BLaER1 (cell line): ENCODE results near the gene FLAD1.
A peak's percentile ranks its signal among the peaks of the same experiment; 100 is the strongest.

Experiments
- H3K27ac ChIP-seq: shearing (Covaris generic); formaldehyde crosslinking; 2 replicates; pipeline ENCODE4 v1.8.1; 2022
- H3K27me3 ChIP-seq: shearing (Covaris generic); formaldehyde crosslinking; 2 replicates; pipeline ENCODE4 v1.8.1; 2022
- H3K36me3 ChIP-seq: shearing (Covaris generic); formaldehyde crosslinking; 2 replicates; pipeline ENCODE4 v1.8.1; 2022
- H3K4me1 ChIP-seq: shearing (Covaris generic); formaldehyde crosslinking; 2 replicates; pipeline ENCODE4 v1.8.1; 2022
- H3K4me2 ChIP-seq: shearing (Covaris generic); formaldehyde crosslinking; 2 replicates; pipeline ENCODE4 v1.8.1; 2022
- H3K4me3 ChIP-seq: shearing (Covaris generic); formaldehyde crosslinking; 2 replicates; pipeline ENCODE4 v1.8.1; 2022
- H3K9ac ChIP-seq: shearing (Covaris generic); formaldehyde crosslinking; 2 replicates; pipeline ENCODE4 v1.8.1; 2022
- H3K9me3 ChIP-seq: shearing (Covaris generic); formaldehyde crosslinking; 2 replicates; pipeline ENCODE4 v1.8.1; 2022
- H4K20me1 ChIP-seq: shearing (Covaris generic); formaldehyde crosslinking; 2 replicates; pipeline ENCODE4 v1.8.1; 2022
- Cebpa-rat ChIP-seq: shearing (Covaris generic); IDR thresholded peaks from 2 replicates; pipeline ENCODE4 v1.8.1; 2022

The FLAD1 gene

GRCh38 chr1:155008015-155008941 lies 25.1 kb downstream of the FLAD1 start:
- TF ChIP-seq Cebpa-rat, result no peak
- H4K20me1 ChIP-seq, result peaks cover 29% of the 10 kb centered on the region; the same call in 1 of the 2 replicates
- peak overlapping the region; percentile 95; the same call in 1 of the 2 replicates for H3K4me3 ChIP-seq
- peaks cover 92% of the 10 kb centered on the region for H3K4me1 ChIP-seq
- H3K4me2 ChIP-seq, result peak overlapping the region; percentile 100
- peak overlapping the region; percentile 98 for H3K27ac ChIP-seq
- peak overlapping the region; percentile 71 for H3K9ac ChIP-seq
- H3K27me3 ChIP-seq, result no peaks in the 10 kb centered on the region
- no peaks in the 10 kb centered on the region for H3K9me3 ChIP-seq
- H3K36me3 ChIP-seq, result peaks cover 5% of the 10 kb centered on the region

DNA sequence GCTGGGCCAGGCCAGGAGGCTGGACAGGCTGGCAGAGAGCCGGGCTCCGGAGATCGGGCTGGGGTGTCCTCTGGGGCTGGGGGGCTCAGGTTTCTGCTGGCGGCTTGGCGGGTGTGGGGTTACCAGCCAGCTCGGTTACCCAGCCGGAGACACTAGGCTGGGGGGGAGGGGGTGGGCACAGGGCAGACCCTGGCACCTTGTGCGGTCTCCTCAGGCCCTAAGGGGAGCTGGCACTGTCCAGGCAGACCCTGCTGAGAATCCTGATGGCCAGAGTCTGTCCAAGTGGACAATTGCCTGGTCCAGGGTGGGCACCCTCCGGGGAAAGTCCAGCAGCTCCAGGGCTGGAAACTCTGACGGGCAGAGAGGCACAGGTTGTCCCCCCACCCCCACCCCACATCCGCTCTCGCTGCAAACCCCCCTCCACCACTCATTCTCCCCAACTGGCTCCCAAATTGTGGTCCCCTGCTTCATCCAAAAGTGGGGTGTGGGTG lies 26.1 kb downstream of the FLAD1 start:
- peak overlapping the region; percentile 71; the same call in 1 of the 2 replicates for H3K9ac ChIP-seq
- no peaks in the 10 kb centered on the region for H3K27me3 ChIP-seq
- peaks cover 11% of the 10 kb centered on the region for H3K36me3 ChIP-seq
- peaks cover 35% of the 10 kb centered on the region; the same call in 1 of the 2 replicates for H4K20me1 ChIP-seq
- H3K9me3 ChIP-seq, result no peaks in the 10 kb centered on the region
- peaks cover 99% of the 10 kb centered on the region for H3K4me1 ChIP-seq
- H3K4me2 ChIP-seq, result peak overlapping the region; percentile 100
- peak overlapping the region; percentile 44; the same call in 1 of the 2 replicates for H3K4me3 ChIP-seq
- TF ChIP-seq Cebpa-rat, result no peak
- peak overlapping the region; percentile 98 for H3K27ac ChIP-seq

GRCh38 chr1:155009742-155010141 lies 26.6 kb downstream of the FLAD1 start:
- peaks cover 40% of the 10 kb centered on the region; the same call in 1 of the 2 replicates for H4K20me1 ChIP-seq
- H3K27ac ChIP-seq, result peak overlapping the region; percentile 78
- peaks cover 16% of the 10 kb centered on the region for H3K36me3 ChIP-seq
- H3K4me3 ChIP-seq, result peak overlapping the region; percentile 44
- peak overlapping the region; percentile 65; the same call in 1 of the 2 replicates for H3K9ac ChIP-seq
- no peaks in the 10 kb centered on the region for H3K27me3 ChIP-seq
- H3K4me2 ChIP-seq, result peak overlapping the region; percentile 100
- no peak for TF ChIP-seq Cebpa-rat
- peaks cover 99% of the 10 kb centered on the region for H3K4me1 ChIP-seq
- H3K9me3 ChIP-seq, result no peaks in the 10 kb centered on the region

GRCh38 chr1:155010211-155010918 lies 27.2 kb downstream of the FLAD1 start:
- peak overlapping the region; percentile 65 for H3K9ac ChIP-seq
- peak overlapping the region; percentile 100 for H3K4me2 ChIP-seq
- peaks cover 99% of the 10 kb centered on the region for H3K4me1 ChIP-seq
- peaks cover 22% of the 10 kb centered on the region for H3K36me3 ChIP-seq
- peak overlapping the region; percentile 44 for H3K4me3 ChIP-seq
- no peaks in the 10 kb centered on the region for H3K9me3 ChIP-seq
- no peaks in the 10 kb centered on the region for H3K27me3 ChIP-seq
- H4K20me1 ChIP-seq, result peaks cover 46% of the 10 kb centered on the region; the same call in 1 of the 2 replicates
- H3K27ac ChIP-seq, result peak overlapping the region; percentile 78
- no peak for TF ChIP-seq Cebpa-rat

- peaks cover 53% of the 10 kb centered on the region; the same call in 1 of the 2 replicates for H4K20me1 ChIP-seq
- no peaks in the 10 kb centered on the region for H3K27me3 ChIP-seq
- peak overlapping the region; percentile 100 for H3K4me2 ChIP-seq
- peaks cover 99% of the 10 kb centered on the region for H3K4me1 ChIP-seq
- H3K36me3 ChIP-seq, result peaks cover 28% of the 10 kb centered on the region
- peak overlapping the region; percentile 78 for H3K27ac ChIP-seq
- peak overlapping the region; percentile 65 for H3K9ac ChIP-seq
- H3K4me3 ChIP-seq, result peak overlapping the region; percentile 25; the same call in 1 of the 2 replicates
- no peaks in the 10 kb centered on the region for H3K9me3 ChIP-seq
- no peak for TF ChIP-seq Cebpa-rat
Measured at GRCh38 chr1:155011004-155011416, 27.9 kb downstream of the FLAD1 start.

GRCh38 chr1:155011437-155012025 lies 28.4 kb downstream of the FLAD1 start:
- H3K9me3 ChIP-seq, result no peaks in the 10 kb centered on the region
- peaks cover 33% of the 10 kb centered on the region for H3K36me3 ChIP-seq
- H3K4me1 ChIP-seq, result peaks cover 99% of the 10 kb centered on the region
- peak overlapping the region; percentile 78 for H3K27ac ChIP-seq
- no peaks in the 10 kb centered on the region for H3K27me3 ChIP-seq
- peak overlapping the region; percentile 100 for H3K4me2 ChIP-seq
- TF ChIP-seq Cebpa-rat, result no peak
- peak overlapping the region; percentile 25; the same call in 1 of the 2 replicates for H3K4me3 ChIP-seq
- H4K20me1 ChIP-seq, result peaks cover 58% of the 10 kb centered on the region; the same call in 1 of the 2 replicates
- H3K9ac ChIP-seq, result 0 out of 2 replicates have a peak overlapping the region, but pooled peaks have one; percentile 65

DNA sequence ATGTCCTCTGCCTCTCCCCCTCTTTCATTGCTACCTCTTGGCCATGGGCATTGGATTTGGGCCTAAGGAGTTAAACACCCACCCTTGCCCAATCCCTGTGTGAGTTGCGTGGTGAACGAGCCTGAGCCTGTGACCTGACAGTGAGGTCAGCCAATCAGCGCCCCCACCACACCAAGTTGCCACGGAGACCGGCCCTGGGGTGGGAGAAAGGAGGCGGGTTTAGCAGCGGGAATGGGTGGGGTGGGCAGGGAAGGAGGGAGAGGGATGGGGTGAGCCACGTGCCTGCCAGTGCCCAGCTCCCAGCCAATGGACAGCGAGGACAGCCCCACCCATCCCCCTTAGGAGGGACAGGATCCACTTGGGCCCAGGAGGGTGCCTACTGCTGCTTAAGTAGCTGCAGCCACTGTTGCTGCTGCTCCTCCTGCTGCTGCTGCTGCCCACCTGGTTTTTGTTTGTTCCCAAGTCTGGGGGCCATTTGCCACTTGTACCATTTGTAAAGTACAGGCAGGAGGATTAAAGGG lies 28.9 kb downstream of the FLAD1 start:
- no peak for TF ChIP-seq Cebpa-rat
- Histone ChIP-seq H3K27me3 (no peaks in the 10 kb centered on the region), H3K4me1 (peaks cover 99% of the 10 kb centered on the region), H4K20me1 (peaks cover 59% of the 10 kb centered on the region; the same call in 1 of the 2 replicates), H3K36me3 (peaks cover 35% of the 10 kb centered on the region), H3K27ac (peak overlapping the region; percentile 78), H3K9ac (no peak overlapping the region), H3K4me2 (peak overlapping the region; percentile 100), H3K4me3 (no peak overlapping the region), H3K9me3 (no peaks in the 10 kb centered on the region)

GRCh38 chr1:155012776-155013602 lies 29.8 kb downstream of the FLAD1 start:
- Histone ChIP-seq H3K4me2 (peak overlapping the region; percentile 100), H3K27ac (peak overlapping the region; percentile 38), H4K20me1 (peaks cover 50% of the 10 kb centered on the region; the same call in 1 of the 2 replicates), H3K9me3 (no peaks in the 10 kb centered on the region), H3K4me1 (peaks cover 97% of the 10 kb centered on the region), H3K27me3 (no peaks in the 10 kb centered on the region), H3K9ac (peak overlapping the region; percentile 58; the same call in 1 of the 2 replicates), H3K4me3 (no peak overlapping the region), H3K36me3 (peaks cover 35% of the 10 kb centered on the region)
- no peak for TF ChIP-seq Cebpa-rat
